T-cell (primary cell): ENCODE measurements around the gene RAD51C. TPM values are rescaled to one million over a fixed set of nuclear protein-coding genes. Genes with fewer than 3 reads are reported as not detected.
"Not testable (repeated sequence)": the region's sequence is repeated elsewhere in the genome, so short reads cannot be mapped to it uniquely, and the experiment has no call there.

Experiments used
- ATAC-seq, 4 experiments: fragments of 200-7000 bp in 3 of 4; fragments of 150-1000 bp in 1 of 4; cut with Tn5 transposase; replicated peaks in 1 of 4; 1 replicate in 3 of 4; 2 replicates in 1 of 4; pipeline ENCODE4 v1.10.0; 2021; ENCODE audit warnings: moderate library complexity in 3 of 4, mild to moderate bottlenecking in 2 of 4, moderate number of reproducible peaks in 1 of 4
- CTCF ChIA-PET, 2 donors: fragments of 300-600 bp; sonication (Branson Sonifier 250); formaldehyde crosslinking; loops; one replicate each; lab custom pipeline; 2022; ENCODE audit warnings: antibody characterized with exemption in 2 of 2; lab: Charles Lee
- POLR2A ChIA-PET, 2 donors: fragments of 300-600 bp; sonication (Branson Sonifier 250); formaldehyde crosslinking; loops; one replicate each; lab custom pipeline; 2022; ENCODE audit warnings: antibody characterized with exemption in 2 of 2; lab: Charles Lee
- DNase-seq, 35 experiments: peaks; one replicate each; pipeline versions ENCODE4 v3.0.0 to v3.0.0-alpha.2; 2013 to 2023
- H3K27ac ChIP-seq: one replicate; pipeline ENCODE4 v1.5.1; 2013; ENCODE audit warnings: low read length
- H3K27me3 ChIP-seq, 2 experiments: replicated peaks in 1 of 2; 1 replicate in 1 of 2; 2 replicates in 1 of 2; pipeline versions ENCODE4 v1.6.1 to v1.7.0; 2013; ENCODE audit warnings: low read length in 1 of 2, mixed read lengths in 1 of 2; ENCODE audit not compliant: control insufficient read depth in 2 of 2, insufficient read depth in 2 of 2; ENCODE audit errors: extremely low read depth in 1 of 2
- H3K36me3 ChIP-seq, 2 donors: 1 replicate in 1 of 2; 2 replicates in 1 of 2; pipeline versions ENCODE4 v1.6.1 to v1.7.0; 2013; ENCODE audit warnings: low read length in 1 of 2; ENCODE audit not compliant: control insufficient read depth in 2 of 2, insufficient read depth in 1 of 2; ENCODE audit errors: extremely low read depth in 1 of 2
- H3K4me1 ChIP-seq, 2 experiments: 1 replicate in 1 of 2; 2 replicates in 1 of 2; pipeline versions ENCODE4 v1.6.1 to v1.7.0; 2013; ENCODE audit warnings: low read length in 2 of 2, mixed read lengths in 1 of 2; ENCODE audit not compliant: insufficient read depth in 2 of 2, control insufficient read depth in 1 of 2; ENCODE audit errors: extremely low read depth in 1 of 2
- H3K4me3 ChIP-seq, 2 donors: 1 replicate in 1 of 2; 2 replicates in 1 of 2; pipeline versions ENCODE4 v1.5.1 to v1.7.0; 2013; ENCODE audit warnings: mild to moderate bottlenecking in 2 of 2, low read length in 1 of 2, moderate library complexity in 1 of 2; ENCODE audit not compliant: control insufficient read depth in 1 of 2; ENCODE audit errors: extremely low read depth in 1 of 2
- H3K9me3 ChIP-seq: 2 replicates; pipeline ENCODE4 v1.7.0; 2013
- H3K27ac Mint-ChIP-seq, 2 donors: one replicate each; pipeline ENCODE4 v1.8.0; 2020 to 2021; ENCODE audit warnings: mild to moderate bottlenecking in 2 of 2, mixed read lengths in 2 of 2
- H3K27me3 Mint-ChIP-seq, 2 donors: one replicate each; pipeline ENCODE4 v1.8.0; 2021 to 2022; ENCODE audit warnings: mixed read lengths in 2 of 2
- H3K36me3 Mint-ChIP-seq: one replicate; pipeline ENCODE4 v1.8.0; 2021; ENCODE audit warnings: mixed read lengths
- H3K4me1 Mint-ChIP-seq, 3 donors: one replicate each; pipeline ENCODE4 v1.8.0; 2020 to 2022; ENCODE audit warnings: mixed read lengths in 3 of 3, mild to moderate bottlenecking in 1 of 3
- H3K4me3 Mint-ChIP-seq, 3 donors: one replicate each; pipeline ENCODE4 v1.8.0; 2020 to 2022; ENCODE audit warnings: mild to moderate bottlenecking in 3 of 3, mixed read lengths in 3 of 3, moderate library complexity in 3 of 3
- H3K9me3 Mint-ChIP-seq, 3 donors: one replicate each; pipeline ENCODE4 v1.8.0; 2020 to 2022; ENCODE audit warnings: mixed read lengths in 3 of 3
- WGBS: methylation state at CpG from one replicate; pipeline ENCODE4 v1.1.5; 2013; ENCODE audit warnings: missing lambda C conversion rate; ENCODE audit not compliant: insufficient coverage; 5-methylcytosine and 5-hydroxymethylcytosine counted together
- total RNA-seq, 35 experiments: library from RNA in 6 of 35; stranded (reverse) in 6 of 35; fragments of 120-200 nt in 1 of 35; gene quantifications; one replicate each; pipeline versions ENCODE4 v1.2.1 to v1.2.4 and lab custom pipeline; 2013 to 2026

Gene RAD51C
- total RNA-seq, 5 donors from 2014 or later (not counting 1 experiment from before 2014, with no cell fraction given): 10.9 to 28.4 (median 18.1) TPM

DNA sequence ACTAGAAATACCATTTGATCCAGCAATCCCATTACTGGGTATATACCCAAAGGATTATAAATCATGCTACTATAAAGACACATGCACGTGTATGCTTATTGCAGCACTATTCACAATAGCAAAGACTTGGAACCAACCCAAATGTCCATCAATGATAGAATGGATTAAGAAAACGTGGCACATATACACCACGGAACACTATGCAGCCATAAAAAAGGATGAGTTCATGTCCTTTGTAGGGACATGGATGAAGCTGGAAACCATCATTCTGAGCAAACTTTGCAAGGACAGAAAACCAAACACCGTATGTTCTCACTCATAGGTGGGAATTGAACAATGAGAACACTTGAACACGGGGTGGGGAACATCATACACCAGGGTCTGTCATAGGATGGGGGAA lies 14.1 kb upstream of the RAD51C start:
- ATAC-seq, CTCF ChIA-PET, H3K9me3 Mint-ChIP-seq, H3K4me1 ChIP-seq, H3K4me3 Mint-ChIP-seq, H3K36me3 Mint-ChIP-seq, H3K9me3 ChIP-seq, H3K27ac Mint-ChIP-seq, POLR2A ChIA-PET, H3K27me3 ChIP-seq, H3K27ac ChIP-seq, DNase-seq, H3K4me3 ChIP-seq, H3K4me1 Mint-ChIP-seq, H3K27me3 Mint-ChIP-seq, H3K36me3 ChIP-seq: not testable (repeated sequence)
- WGBS: no CpG with 5 or more reads among the region's 5 CpGs

DNA sequence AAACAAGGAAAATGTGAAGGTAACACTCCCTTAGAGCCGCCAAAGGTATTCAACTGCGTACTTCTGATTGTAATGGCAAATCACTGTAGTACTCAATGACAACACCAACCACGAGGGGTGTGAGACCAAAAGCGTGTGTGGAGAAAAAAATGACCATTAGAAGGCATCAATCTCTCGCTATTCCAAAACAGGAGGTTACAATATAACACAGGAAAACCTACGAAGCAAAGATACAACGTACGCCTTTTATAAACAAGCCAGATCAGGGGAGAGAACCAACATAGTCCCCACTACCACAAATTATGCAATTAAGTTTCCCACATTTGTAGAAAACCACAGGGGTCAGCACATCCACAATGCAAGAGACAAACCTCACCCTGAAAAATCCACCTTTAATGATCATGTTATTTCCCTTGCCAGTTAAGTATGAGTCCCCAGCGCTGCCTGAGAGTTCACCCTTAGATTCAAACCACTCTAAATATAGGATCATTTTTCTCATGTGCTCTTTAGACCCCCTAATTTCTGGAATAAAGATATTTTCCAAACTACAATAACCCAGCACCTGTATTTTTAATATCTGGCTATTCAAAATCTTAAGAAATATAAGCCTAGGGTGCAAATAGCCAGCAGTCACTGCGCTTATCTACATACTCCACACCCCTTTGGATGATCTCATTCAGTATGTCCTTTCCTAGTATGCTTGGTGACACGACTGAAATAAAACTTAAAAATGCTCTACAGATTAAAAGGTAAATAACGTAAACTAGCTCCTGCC lies 13.0 kb upstream of the RAD51C start:
- Histone ChIP-seq H3K27ac (no peak overlapping the region), H3K4me3 (no peak overlapping the region), H3K27me3 (peaks cover 0 to 5% of the 10 kb centered on the region in 2 experiments), H3K4me1 (no peaks in the 10 kb centered on the region), H3K9me3 (no peaks in the 10 kb centered on the region), H3K36me3 (no peaks in the 10 kb centered on the region)
- ATAC-seq: no peak
- Mint-ChIP-seq H3K27me3 (no peaks in the 10 kb centered on the region), H3K27ac (no peak overlapping the region), H3K4me1 (no peaks in the 10 kb centered on the region), H3K4me3 (no peak overlapping the region), H3K36me3 (no peaks in the 10 kb centered on the region), H3K9me3 (no peaks in the 10 kb centered on the region)
- POLR2A ChIA-PET: interaction anchor here in 1 of 2 donors (0.7 kb wide), 1 partner anchor 13 kb away, joined by 3 read pairs; no protein-coding TSS in a partner anchor
- WGBS: 37% methylated on average over 5 of the region's 12 CpGs
- no peak for DNase-seq
- CTCF ChIA-PET: no interaction called here

DNA sequence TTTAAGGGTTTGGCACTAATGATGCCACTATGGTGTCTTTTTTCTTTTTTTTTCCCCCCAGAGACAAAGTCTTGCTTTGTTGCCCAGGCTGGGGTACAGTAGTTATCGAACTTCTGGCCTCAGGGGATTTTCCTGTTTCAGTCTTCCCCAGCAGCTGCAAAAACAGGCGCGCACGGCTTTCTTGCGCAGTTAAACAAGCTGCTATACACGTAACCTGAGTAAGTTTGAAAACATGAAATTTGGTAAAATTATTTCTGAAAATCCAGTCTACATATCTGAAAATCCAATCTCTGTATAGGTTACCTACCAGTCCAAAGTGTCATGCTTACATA lies 12.4 kb upstream of the RAD51C start:
- Mint-ChIP-seq H3K27me3 (no peaks in the 10 kb centered on the region), H3K27ac (no peak overlapping the region), H3K4me3 (no peak overlapping the region), H3K9me3 (no peaks in the 10 kb centered on the region), H3K4me1 (no peaks in the 10 kb centered on the region), H3K36me3 (no peaks in the 10 kb centered on the region)
- no peaks in the 10 kb centered on the region for H3K4me1 ChIP-seq
- CTCF ChIA-PET: no interaction called here
- no peak for DNase-seq
- H3K27ac ChIP-seq: no peak overlapping the region
- no peaks in the 10 kb centered on the region for H3K9me3 ChIP-seq
- POLR2A ChIA-PET: no interaction called here
- no peak overlapping the region for H3K4me3 ChIP-seq
- peaks cover 0 to 5% of the 10 kb centered on the region in 2 experiments for H3K27me3 ChIP-seq
- no peak for ATAC-seq
- WGBS: no CpG with 5 or more reads among the region's 6 CpGs
- H3K36me3 ChIP-seq: no peaks in the 10 kb centered on the region

DNA sequence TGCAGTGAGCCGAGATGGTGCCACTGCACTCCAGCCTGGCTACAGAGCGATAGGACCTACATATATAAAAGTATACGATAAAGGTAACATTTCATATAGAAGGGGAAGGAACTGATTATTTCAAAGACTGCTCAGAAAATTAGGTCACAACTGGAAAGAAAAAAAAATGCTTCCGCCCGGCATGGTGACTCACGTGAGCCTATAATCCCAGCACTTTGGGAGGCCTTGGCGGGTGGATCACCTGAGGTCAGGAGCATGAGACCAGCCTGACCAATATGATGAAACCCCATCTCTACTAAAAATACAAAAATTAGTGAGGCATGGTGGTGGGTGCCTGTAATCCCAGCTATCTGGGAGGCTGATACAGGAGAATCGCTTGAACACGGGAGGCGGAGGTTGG lies 8.4 kb upstream of the RAD51C start:
- Histone ChIP-seq H3K27ac (no peak overlapping the region), H3K9me3 (no peaks in the 10 kb centered on the region), H3K27me3 (no peaks in the 10 kb centered on the region), H3K36me3 (no peaks in the 10 kb centered on the region), H3K4me1 (no peaks in the 10 kb centered on the region), H3K4me3 (no peak overlapping the region)
- peaks cover 0 to 2% of the 10 kb centered on the region in 2 donors for H3K27me3 Mint-ChIP-seq
- ChIA-PET POLR2A (no interaction called here), CTCF (no interaction called here)
- H3K27ac Mint-ChIP-seq: no peak overlapping the region
- no peaks in the 10 kb centered on the region for H3K4me1 Mint-ChIP-seq
- no peaks in the 10 kb centered on the region for H3K36me3 Mint-ChIP-seq
- ATAC-seq: no peak
- no peaks in the 10 kb centered on the region for H3K9me3 Mint-ChIP-seq
- 92% methylated on average over 4 of the region's 10 CpGs for WGBS
- no peak overlapping the region for H3K4me3 Mint-ChIP-seq
- DNase-seq: no peak

DNA sequence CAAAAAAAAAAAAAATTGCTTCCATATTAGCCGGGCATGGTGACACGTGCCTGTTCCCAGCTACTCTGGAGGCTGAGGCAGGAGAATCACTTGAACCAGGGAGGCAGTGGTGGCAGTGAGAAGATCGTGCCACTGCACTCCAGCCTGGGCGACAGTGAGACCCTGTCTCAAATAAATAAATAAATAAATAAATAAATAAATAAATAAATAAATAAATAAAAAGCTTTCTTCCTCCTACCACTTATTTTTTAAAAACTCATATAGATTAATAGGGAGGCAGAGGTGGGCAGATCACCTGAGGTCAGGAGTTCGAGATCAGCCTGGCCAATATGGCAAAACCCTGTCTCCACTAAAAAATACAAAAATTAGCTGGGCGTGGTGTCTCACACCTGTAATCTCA lies 7.9 kb upstream of the RAD51C start:
- H3K4me3 Mint-ChIP-seq, ATAC-seq, H3K4me1 ChIP-seq, H3K9me3 ChIP-seq, DNase-seq, H3K4me1 Mint-ChIP-seq, CTCF ChIA-PET, H3K9me3 Mint-ChIP-seq, H3K4me3 ChIP-seq, H3K27me3 ChIP-seq, POLR2A ChIA-PET, H3K36me3 ChIP-seq, H3K27me3 Mint-ChIP-seq, H3K36me3 Mint-ChIP-seq, H3K27ac Mint-ChIP-seq, H3K27ac ChIP-seq: not testable (repeated sequence)
- WGBS: no CpG with 5 or more reads among the region's 6 CpGs

DNA sequence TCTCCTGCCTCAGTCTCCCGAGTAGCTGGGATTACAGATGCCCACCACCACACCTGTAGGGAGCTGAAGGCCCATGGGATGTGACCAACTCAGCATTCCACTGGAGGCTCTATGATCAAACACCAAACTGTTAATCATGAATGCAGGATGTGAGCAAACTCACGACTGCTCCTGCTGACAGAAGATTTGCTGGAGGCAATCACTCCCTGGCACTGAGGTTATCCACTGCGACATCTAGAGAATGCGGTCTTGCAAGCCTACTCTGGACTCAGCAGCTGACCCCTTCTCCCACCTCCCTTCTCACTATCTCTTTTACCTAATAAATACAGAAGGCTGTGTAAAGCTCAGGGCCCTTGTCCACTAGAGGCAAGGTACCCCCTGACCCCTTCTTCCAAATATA lies 5.4 kb upstream of the RAD51C start:
- ATAC-seq (no peak), DNase-seq (no peak)
- H3K27ac Mint-ChIP-seq: no peak overlapping the region
- Histone ChIP-seq H3K27ac (no peak overlapping the region), H3K27me3 (no peaks in the 10 kb centered on the region), H3K4me1 (peaks cover 0 to 4% of the 10 kb centered on the region in 2 experiments), H3K4me3 (no peak overlapping the region), H3K36me3 (no peaks in the 10 kb centered on the region), H3K9me3 (no peaks in the 10 kb centered on the region)
- WGBS: 66% methylated on average over 2 of the region's 4 CpGs
- H3K4me1 Mint-ChIP-seq: peaks cover 0 to under 1% (median 0%) of the 10 kb centered on the region in 3 donors
- H3K9me3 Mint-ChIP-seq: no peaks in the 10 kb centered on the region
- POLR2A ChIA-PET: no interaction called here
- no peak overlapping the region for H3K4me3 Mint-ChIP-seq
- no peaks in the 10 kb centered on the region for H3K36me3 Mint-ChIP-seq
- CTCF ChIA-PET: interaction anchor here (0.7 kb wide), 2 partner anchors 21 to 67 kb away, joined by 7 to 8 read pairs; no protein-coding TSS in a partner anchor
- peaks cover 0 to 2% of the 10 kb centered on the region in 2 donors for H3K27me3 Mint-ChIP-seq
